Upper lobe of right lung (tissue), 1 donor: ENCODE measurements around the gene DKK3. TPM values are rescaled to one million over a fixed set of nuclear protein-coding genes. Genes with fewer than 3 reads are reported as not detected.

ENCODE experiments used
- ATAC-seq: fragments of 200-7000 bp; cut with Tn5 transposase; one replicate; pipeline ENCODE4 v1.9.1; 2020; ENCODE audit warnings: mild to moderate bottlenecking, moderate library complexity
- DNase-seq: peaks from one replicate; pipeline ENCODE4 v3.0.0-alpha.2; 2020
- H3K27ac ChIP-seq: fragments of 200-600 bp; one replicate; pipeline ENCODE4 v1.8.0; 2022
- H3K27me3 ChIP-seq: fragments of 200-600 bp; one replicate; pipeline ENCODE4 v1.8.0; 2022; ENCODE audit warnings: mild to moderate bottlenecking
- H3K36me3 ChIP-seq: fragments of 200-600 bp; one replicate; pipeline ENCODE4 v1.8.0; 2022
- H3K4me1 ChIP-seq: fragments of 200-600 bp; one replicate; pipeline ENCODE4 v1.8.0; 2022
- H3K4me3 ChIP-seq: fragments of 200-600 bp; one replicate; pipeline ENCODE4 v1.8.0; 2022; ENCODE audit warnings: mild to moderate bottlenecking
- H3K9me3 ChIP-seq: fragments of 200-600 bp; one replicate; pipeline ENCODE4 v1.8.0; 2022
- intact Hi-C: fragments of 100-400 bp; cut with DNase I; formaldehyde crosslinking; loops from one replicate; pipeline ENCODE4 v1.11.0; 2022
- total RNA-seq: library from RNA; stranded (reverse); fragmentation: NEBNext Ultra II Directional; extraction: Animal tissue kit (Norgen Biotek cat#: 25700); gene quantifications from one replicate; pipeline ENCODE4 v1.2.1, GENCODE V29; 2021
- TF ChIP-seq, protein P1 (sequence below): fragments of 200-600 bp; IDR thresholded peaks from one replicate; pipeline ENCODE4 v1.8.0; 2022; ENCODE audit warnings: antibody characterized with exemption
- donor health status: DM: no; HTN: yes; CAD: no; lungs with severe emphysema.

The DKK3 gene
- total RNA-seq, 1 donor from 2014 or later, result 217 TPM

DNA sequence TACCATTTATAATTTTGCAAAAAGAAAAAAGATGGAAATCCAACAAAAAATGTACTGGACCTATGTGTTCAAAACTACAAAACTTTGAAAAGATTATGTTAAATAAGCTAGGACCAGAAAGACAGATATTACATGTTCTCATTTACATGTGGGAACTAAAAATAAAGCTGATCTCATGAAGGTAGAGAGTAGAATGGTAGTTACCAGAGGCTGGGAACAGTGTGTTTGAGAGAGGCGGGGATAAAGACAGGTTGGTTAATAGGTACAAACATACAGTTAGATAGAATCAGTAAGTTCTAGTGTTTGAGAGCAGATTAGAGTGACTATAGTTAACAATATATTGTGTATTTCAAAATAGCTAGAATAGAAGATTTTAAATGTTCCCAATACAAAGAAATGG lies 95.0 kb downstream of the DKK3 start:
- ATAC-seq (no peak), DNase-seq (no peak)
- intact Hi-C loops, result loop anchor here (10.0 kb wide), 1 partner anchor 131 kb away; no protein-coding TSS in a partner anchor

More for the DNA sequence above, 95.0 kb downstream of the DKK3 start:
- Histone ChIP-seq H3K36me3 (peaks cover 8% of the 10 kb centered on the region), H3K27me3 (no peaks in the 10 kb centered on the region), H3K4me3 (no peak overlapping the region), H3K9me3 (no peaks in the 10 kb centered on the region), H3K4me1 (no peaks in the 10 kb centered on the region), H3K27ac (no peak overlapping the region)
- TF ChIP-seq, protein P1, sequence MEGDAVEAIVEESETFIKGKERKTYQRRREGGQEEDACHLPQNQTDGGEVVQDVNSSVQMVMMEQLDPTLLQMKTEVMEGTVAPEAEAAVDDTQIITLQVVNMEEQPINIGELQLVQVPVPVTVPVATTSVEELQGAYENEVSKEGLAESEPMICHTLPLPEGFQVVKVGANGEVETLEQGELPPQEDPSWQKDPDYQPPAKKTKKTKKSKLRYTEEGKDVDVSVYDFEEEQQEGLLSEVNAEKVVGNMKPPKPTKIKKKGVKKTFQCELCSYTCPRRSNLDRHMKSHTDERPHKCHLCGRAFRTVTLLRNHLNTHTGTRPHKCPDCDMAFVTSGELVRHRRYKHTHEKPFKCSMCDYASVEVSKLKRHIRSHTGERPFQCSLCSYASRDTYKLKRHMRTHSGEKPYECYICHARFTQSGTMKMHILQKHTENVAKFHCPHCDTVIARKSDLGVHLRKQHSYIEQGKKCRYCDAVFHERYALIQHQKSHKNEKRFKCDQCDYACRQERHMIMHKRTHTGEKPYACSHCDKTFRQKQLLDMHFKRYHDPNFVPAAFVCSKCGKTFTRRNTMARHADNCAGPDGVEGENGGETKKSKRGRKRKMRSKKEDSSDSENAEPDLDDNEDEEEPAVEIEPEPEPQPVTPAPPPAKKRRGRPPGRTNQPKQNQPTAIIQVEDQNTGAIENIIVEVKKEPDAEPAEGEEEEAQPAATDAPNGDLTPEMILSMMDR, result no peak

Other genes starting within 250 kb of the DKK3 start
- gene USP47, start 166.7 kb downstream of the DKK3 start, total RNA-seq, result 48.1 TPM
- 197 TPM for gene MICAL2, start 102.0 kb upstream of the DKK3 start, total RNA-seq